HepG2 (cell line): ENCODE data around the gene CADM2. TPM values are rescaled to one million over a fixed set of nuclear protein-coding genes. Genes with fewer than 3 reads are reported as not detected.

Experiments used
- ATAC-seq: fragments of 200-7000 bp; cut with Tn5 transposase; 3 replicates; pipeline ENCODE4 v1.9.1; 2020; ENCODE audit warnings: mild to moderate bottlenecking, moderate library complexity
- BruUV-seq: library from RNA; stranded (reverse); fragments of 400-500 nt; replicated peaks from 2 replicates; lab custom pipeline; 2021; lab: Mats Ljungman, UMichigan
- CTCF ChIA-PET: fragments of 300-600 bp; formaldehyde crosslinking; extraction: SDS; loops from one replicate; lab custom pipeline; 2021; ENCODE audit warnings: low total read pairs, inconsistent platforms, low intra/inter-chr PET ratio; lab: Yijun Ruan, JAX
- POLR2A ChIA-PET: fragments of 350-600 bp; sonication (Branson Sonifier 250); formaldehyde crosslinking; loops from one replicate; lab custom pipeline; 2020; ENCODE audit warnings: antibody characterized with exemption, inconsistent platforms; lab: Yijun Ruan, JAX
- DNase-seq: peaks from one replicate; pipeline ENCODE4 v3.0.0-alpha.2; 2015; ENCODE audit warnings: low spot score
- FAIRE-seq: peaks from 3 replicates; lab custom pipeline; 2011; peaks lifted over from hg19 to GRCh38; lab: Jason Lieb, UNC
- H2AFZ ChIP-seq: one replicate; pipeline ENCODE4 v1.6.1; 2011; ENCODE audit warnings: low read length, inconsistent platforms
- H3K27ac ChIP-seq: fragments of 300-600 bp; 3 replicates; pipeline ENCODE4 v1.8.0; 2011; ENCODE audit warnings: mixed run types, mild to moderate bottlenecking, mixed read lengths, low read length, inconsistent platforms; ENCODE audit not compliant: insufficient read depth; ENCODE audit errors: extremely low read length
- H3K27me3 ChIP-seq, 2 experiments: fragments of 200-600 bp in 1 of 2; 2 replicates in 1 of 2; 3 replicates in 1 of 2; pipeline versions ENCODE4 v1.6.0 to v1.8.0; 2011; ENCODE audit warnings: low read length in 2 of 2, mild to moderate bottlenecking in 2 of 2, moderate library complexity in 2 of 2, inconsistent platforms in 1 of 2; ENCODE audit not compliant: insufficient read depth in 2 of 2, control insufficient read depth in 1 of 2
- H3K36me3 ChIP-seq, 2 experiments: fragments of 200-600 bp in 1 of 2; replicated peaks in 1 of 2; 2 replicates in 1 of 2; 3 replicates in 1 of 2; pipeline versions ENCODE4 v1.5.1 to v1.8.0; 2011; ENCODE audit warnings: low read length in 2 of 2, inconsistent platforms in 1 of 2; ENCODE audit not compliant: insufficient read depth in 2 of 2, control insufficient read depth in 1 of 2
- H3K4me1 ChIP-seq: 2 replicates; pipeline ENCODE4 v1.5.1; 2012; ENCODE audit warnings: low read length, inconsistent platforms; ENCODE audit not compliant: insufficient read depth
- H3K4me2 ChIP-seq: 2 replicates; pipeline ENCODE4 v1.6.0; 2011; ENCODE audit warnings: low read depth, low read length, inconsistent platforms
- H3K4me3 ChIP-seq, 3 experiments: fragments of 200-600 bp in 1 of 3; sonication (generic), shearing (Covaris generic) in 1 of 3; replicated peaks in 1 of 3; 2 replicates each; pipeline ENCODE4 v1.5.1; 2011 to 2016; ENCODE audit warnings: low read length in 3 of 3, inconsistent platforms in 2 of 3, low read depth in 2 of 3, mild to moderate bottlenecking in 2 of 3, control low read depth in 1 of 3, mixed read lengths in 1 of 3; ENCODE audit not compliant: insufficient read depth in 1 of 3
- H3K79me2 ChIP-seq: one replicate; pipeline ENCODE4 v1.6.1; 2011; ENCODE audit warnings: low read length, inconsistent platforms; ENCODE audit not compliant: insufficient read depth
- H3K9ac ChIP-seq: 2 replicates; pipeline ENCODE4 v1.6.0; 2011; ENCODE audit warnings: mild to moderate bottlenecking, low read depth, low read length, inconsistent platforms; ENCODE audit not compliant: insufficient read depth
- H3K9me3 ChIP-seq: 2 replicates; pipeline ENCODE4 v1.5.1; 2012; ENCODE audit warnings: mild to moderate bottlenecking, low read length
- H4K20me1 ChIP-seq: 2 replicates; pipeline ENCODE4 v1.6.0; 2011; ENCODE audit warnings: inconsistent platforms, mild to moderate bottlenecking, low read length, moderate library complexity; ENCODE audit not compliant: insufficient read depth
- ARID5B ChIP-seq: IDR thresholded peaks from 2 replicates; pipeline ENCODE4 v1.4.0; 2020; ENCODE audit warnings: mild to moderate bottlenecking, missing genetic modification reagents
- CREB1 ChIP-seq, 2 experiments: fragments of 450-650 bp in 1 of 2; IDR thresholded peaks; 2 replicates each; pipeline ENCODE4 v1.6.1; 2016 to 2017; ENCODE audit warnings: control low read depth in 1 of 2, mild to moderate bottlenecking in 1 of 2, missing compliant biosample characterization in 1 of 2, missing genetic modification characterization in 1 of 2
- FOXK2 ChIP-seq: fragments of 450-650 bp; IDR thresholded peaks from 2 replicates; pipeline ENCODE4 v1.6.1; 2016
- IRX3 ChIP-seq: sonication (generic); formaldehyde crosslinking; IDR thresholded peaks from 2 replicates; pipeline ENCODE4 v1.8.1; 2023; ENCODE audit warnings: mild to moderate bottlenecking, low read depth, missing genetic modification reagents, borderline replicate concordance
- MTF1 ChIP-seq: sonication (generic); formaldehyde crosslinking; IDR thresholded peaks from 2 replicates; pipeline ENCODE4 v1.5.0; 2020; ENCODE audit warnings: missing genetic modification reagents
- NR0B2 ChIP-seq: sonication (generic); formaldehyde crosslinking; IDR thresholded peaks from 2 replicates; pipeline ENCODE4 v1.4.0; 2020; ENCODE audit warnings: mild to moderate bottlenecking, missing genetic modification reagents
- SIX1 ChIP-seq: sonication (generic); formaldehyde crosslinking; IDR thresholded peaks from 2 replicates; pipeline ENCODE4 v1.4.0; 2020; ENCODE audit warnings: missing genetic modification reagents, borderline replicate concordance
- SMAD3 ChIP-seq: sonication (generic); formaldehyde crosslinking; IDR thresholded peaks from 2 replicates; pipeline ENCODE4 v1.4.0; 2020; ENCODE audit warnings: missing genetic modification reagents
- ZFAT ChIP-seq: sonication (generic); formaldehyde crosslinking; conservative IDR thresholded peaks from 2 replicates; pipeline ENCODE4 v1.8.1; 2023; ENCODE audit warnings: missing genetic modification reagents, inconsistent platforms
- ZFP91 ChIP-seq: sonication (generic); formaldehyde crosslinking; IDR thresholded peaks from 2 replicates; pipeline ENCODE4 v1.9.0; 2022; ENCODE audit warnings: missing genetic modification reagents, mild to moderate bottlenecking, borderline replicate concordance
- ZNF256 ChIP-seq: sonication (generic); formaldehyde crosslinking; conservative IDR thresholded peaks from 2 replicates; pipeline ENCODE4 v1.4.0; 2020; ENCODE audit warnings: missing genetic modification reagents
- ZNF496 ChIP-seq: sonication (generic); formaldehyde crosslinking; IDR thresholded peaks from 2 replicates; pipeline ENCODE4 v1.8.1; 2023; ENCODE audit warnings: mild to moderate bottlenecking, moderate library complexity, missing genetic modification reagents; ENCODE audit not compliant: insufficient replicate concordance
- ZNF607 ChIP-seq: sonication (generic); formaldehyde crosslinking; IDR thresholded peaks from 2 replicates; pipeline ENCODE4 v1.5.1; 2020; ENCODE audit warnings: missing genetic modification reagents, mild to moderate bottlenecking, borderline replicate concordance
- ZNF878 ChIP-seq: sonication (generic); formaldehyde crosslinking; IDR thresholded peaks from 2 replicates; pipeline ENCODE4 v1.8.1; 2023; ENCODE audit warnings: mild to moderate bottlenecking, missing genetic modification reagents, moderate library complexity
- WGBS: methylation state at CpG from one replicate; pipeline ENCODE4 v1.1.6; 2017; ENCODE audit warnings: low lambda C conversion rate; 5-methylcytosine and 5-hydroxymethylcytosine counted together
- in situ Hi-C: cut with HindIII; loops from 2 replicates; pipeline ENCODE4 v1.10.0; 2017; ENCODE audit warnings: low pct_unique_long_range_greater_than_20kb; ENCODE audit not compliant: extremely low pct_ligation_motif_present
- intact Hi-C: fragments of 100-400 bp; cut with micrococcal nuclease; formaldehyde crosslinking; loops from one replicate; pipeline ENCODE4 v1.10.0; 2022; ENCODE audit not compliant: unreplicated experiment
- polyA plus RNA-seq, 8 experiments: library from polyadenylated mRNA; depleted of rRNA in 3 of 8; stranded (reverse) in 7 of 8; unstranded in 1 of 8; fragments of >200 nt; fragmentation: Illumina TruSeq in 4 of 8; extraction: Trizol in 4 of 8; gene quantifications; 2 replicates each; pipeline versions ENCODE4 v1.2.1 to v1.2.3, GENCODE V29; 2011 to 2016; ENCODE audit warnings: low read depth in 4 of 8, missing spikeins in 1 of 8, mixed read lengths in 1 of 8; ENCODE audit not compliant: insufficient read depth in 1 of 8
- total RNA-seq, 5 experiments: library from RNA; depleted of rRNA; stranded (reverse); fragments of >200 nt; fragmentation: Illumina TruSeq; extraction: Trizol; gene quantifications; 2 replicates each; pipeline ENCODE4 v1.2.3, GENCODE V29; 2016; ENCODE audit warnings: low read depth in 1 of 5

Gene CADM2
- total and polyA plus RNA-seq, 2 of the 13 experiments (the other 11 are each of a cell fraction or from before 2014, with no cell fraction given): not detected

- no peak for FAIRE-seq
- no peak for ATAC-seq
- H2AFZ ChIP-seq: no peak overlapping the region
These were observed 906.1 kb downstream of the CADM2 start for GRCh38 chr3:85864896-85865295.

More at GRCh38 chr3:85864896-85865295, 906.1 kb downstream of the CADM2 start:
- H3K4me2 ChIP-seq: no peak overlapping the region
- H3K9me3 ChIP-seq: no peaks in the 10 kb centered on the region
- H3K27ac ChIP-seq: no peak overlapping the region
- no peaks in the 10 kb centered on the region for H3K27me3 ChIP-seq
- TF ChIP-seq SMAD3 (CRISPR knock-in tag) (no peak), ZFP91 (no peak), ZFAT (CRISPR knock-in tag) (no peak), ARID5B (CRISPR knock-in tag) (no peak), ZNF256 (CRISPR knock-in tag) (no peak), IRX3 (CRISPR knock-in tag) (no peak), ZNF878 (CRISPR knock-in tag) (no peak), ZNF496 (CRISPR knock-in tag) (no peak), SIX1 (CRISPR knock-in tag) (no peak), CREB1 (IDR thresholded peaks at IDR 0.05) (no peak), CREB1 (CRISPR knock-in tag; IDR thresholded peaks at IDR 0.05) (no peak), MTF1 (CRISPR knock-in tag) (no peak), ZNF607 (no peak), FOXK2 (no peak), NR0B2 (no peak)
- CTCF ChIA-PET: no interaction called here
- DNase-seq: no peak
- no peaks in the 10 kb centered on the region for H3K36me3 ChIP-seq
- no peak overlapping the region for H3K9ac ChIP-seq
- H3K4me3 ChIP-seq: no peak overlapping the region
- 0% methylated on average over 1 of the region's 1 CpG for WGBS
- BruUV-seq: no TSS peak
- in situ Hi-C loops (no loop called here), intact Hi-C loops (no loop called here)
- no peaks in the 10 kb centered on the region for H4K20me1 ChIP-seq
- no peaks in the 10 kb centered on the region for H3K79me2 ChIP-seq
- H3K4me1 ChIP-seq: no peaks in the 10 kb centered on the region
- POLR2A ChIA-PET: no interaction called here
